WTC11 (cell line): ENCODE measurements around the gene GNAS-AS1. TPM values are rescaled to one million over a fixed set of nuclear protein-coding genes. Genes with fewer than 3 reads are reported as not detected.

ENCODE experiments used
- ATAC-seq: fragments of 200-7000 bp; cut with Tn5 transposase; 2 replicates; pipeline ENCODE4 v1.10.0; 2021; ENCODE audit warnings: mild to moderate bottlenecking, moderate library complexity
- CTCF ChIA-PET: fragments of 300-600 bp; sonication (Branson Sonifier 250); formaldehyde crosslinking; loops from one replicate; lab custom pipeline; 2021; ENCODE audit warnings: antibody characterized with exemption; lab: Charles Lee
- POLR2A ChIA-PET: fragments of 350-600 bp; sonication (Branson Sonifier 250); formaldehyde crosslinking; loops from one replicate; lab custom pipeline; 2021; ENCODE audit warnings: antibody characterized with exemption; lab: Charles Lee
- DNase-seq: peaks from one replicate; pipeline ENCODE4 v3.0.0; 2021; ENCODE audit warnings: low spot score
- H3K27ac Mint-ChIP-seq: 2 replicates; pipeline ENCODE4 v1.8.0; 2021; ENCODE audit warnings: mixed read lengths
- H3K27me3 Mint-ChIP-seq: 2 replicates; pipeline ENCODE4 v1.8.0; 2021; ENCODE audit warnings: low read depth, mild to moderate bottlenecking, moderate library complexity, mixed read lengths
- H3K36me3 Mint-ChIP-seq: 2 replicates; pipeline ENCODE4 v1.8.0; 2021; ENCODE audit warnings: mixed read lengths
- H3K4me1 Mint-ChIP-seq: 2 replicates; pipeline ENCODE4 v1.8.0; 2022; ENCODE audit warnings: mixed read lengths
- H3K4me3 Mint-ChIP-seq: 2 replicates; pipeline ENCODE4 v1.8.0; 2021; ENCODE audit warnings: mild to moderate bottlenecking, moderate library complexity, mixed read lengths
- H3K9me3 Mint-ChIP-seq: 2 replicates; pipeline ENCODE4 v1.8.0; 2021; ENCODE audit warnings: mixed read lengths
- AFF4 ChIP-seq: sonication (generic); formaldehyde crosslinking; IDR thresholded peaks from 2 replicates; pipeline ENCODE4 v1.8.1; 2023; ENCODE audit warnings: mild to moderate bottlenecking, missing genetic modification reagents, borderline replicate concordance
- ESRRA ChIP-seq: sonication (generic); formaldehyde crosslinking; IDR thresholded peaks from 2 replicates; pipeline ENCODE4 v1.8.1; 2022; ENCODE audit warnings: mild to moderate bottlenecking, missing genetic modification reagents, borderline replicate concordance
- FOXJ3 ChIP-seq: sonication (generic); formaldehyde crosslinking; IDR thresholded peaks from 2 replicates; pipeline ENCODE4 v1.9.0; 2021; ENCODE audit warnings: missing genetic modification reagents, mild to moderate bottlenecking, borderline replicate concordance
- FOXK1 ChIP-seq: sonication (generic); formaldehyde crosslinking; IDR thresholded peaks from 2 replicates; pipeline ENCODE4 v1.8.0; 2022; ENCODE audit warnings: mild to moderate bottlenecking, moderate library complexity, missing genetic modification reagents
- FOXP1 ChIP-seq: sonication (generic); formaldehyde crosslinking; IDR thresholded peaks from 2 replicates; pipeline ENCODE4 v1.8.0; 2022; ENCODE audit warnings: missing genetic modification reagents, mild to moderate bottlenecking, moderate library complexity, borderline replicate concordance
- FOXP4 ChIP-seq: sonication (generic); formaldehyde crosslinking; IDR thresholded peaks from 2 replicates; pipeline ENCODE4 v1.8.0; 2022; ENCODE audit warnings: mild to moderate bottlenecking, missing genetic modification reagents
- HMGA2 ChIP-seq: fragments of 250-450 bp; sonication (Bioruptor Pico); IDR thresholded peaks from 2 replicates; pipeline ENCODE4 v1.4.0; 2021; ENCODE audit warnings: mild to moderate bottlenecking, moderate library complexity
- MXD4 ChIP-seq: fragments of 250-450 bp; sonication (Bioruptor Pico); IDR thresholded peaks from 2 replicates; pipeline ENCODE4 v1.8.0; 2021; ENCODE audit warnings: mild to moderate bottlenecking, moderate library complexity, borderline replicate concordance
- NFATC4 ChIP-seq: fragments of 250-450 bp; sonication (Bioruptor Pico); IDR thresholded peaks from 2 replicates; pipeline ENCODE4 v1.9.0; 2021; ENCODE audit warnings: mild to moderate bottlenecking
- NFE2L1 ChIP-seq: sonication (generic); formaldehyde crosslinking; IDR thresholded peaks from 2 replicates; pipeline ENCODE4 v1.8.1; 2023; ENCODE audit warnings: missing genetic modification reagents
- RELA ChIP-seq: sonication (generic); formaldehyde crosslinking; IDR thresholded peaks from 2 replicates; pipeline ENCODE4 v1.8.1; 2022; ENCODE audit warnings: missing genetic modification reagents, mild to moderate bottlenecking, borderline replicate concordance
- TCF7 ChIP-seq: sonication (generic); formaldehyde crosslinking; IDR thresholded peaks from 2 replicates; pipeline ENCODE4 v1.8.0; 2022; ENCODE audit warnings: mild to moderate bottlenecking, low read depth, missing genetic modification reagents, moderate library complexity
- TEAD1 ChIP-seq: sonication (generic); formaldehyde crosslinking; IDR thresholded peaks from 2 replicates; pipeline ENCODE4 v1.8.0; 2022; ENCODE audit warnings: mild to moderate bottlenecking, missing genetic modification reagents
- USF2 ChIP-seq: sonication (generic); formaldehyde crosslinking; IDR thresholded peaks from 2 replicates; pipeline ENCODE4 v1.8.1; 2023; ENCODE audit warnings: mild to moderate bottlenecking, missing genetic modification reagents, moderate library complexity
- ZNF121 ChIP-seq: sonication (generic); formaldehyde crosslinking; IDR thresholded peaks from 2 replicates; pipeline ENCODE4 v1.8.0; 2023; ENCODE audit warnings: missing genetic modification reagents
- ZNF138 ChIP-seq: sonication (generic); formaldehyde crosslinking; conservative IDR thresholded peaks from 2 replicates; pipeline ENCODE4 v1.8.1; 2022; ENCODE audit warnings: mild to moderate bottlenecking, moderate library complexity, missing genetic modification reagents
- ZNF232 ChIP-seq: sonication (generic); formaldehyde crosslinking; IDR thresholded peaks from 2 replicates; pipeline ENCODE4 v1.8.0; 2022; ENCODE audit warnings: mild to moderate bottlenecking, missing genetic modification reagents
- ZNF532 ChIP-seq: fragments of 250-450 bp; sonication (Bioruptor Pico); IDR thresholded peaks from 2 replicates; pipeline ENCODE4 v1.9.0; 2021; ENCODE audit warnings: mild to moderate bottlenecking, borderline replicate concordance
- total RNA-seq: library from RNA; stranded (reverse); gene quantifications from 3 replicates; pipeline ENCODE4 v1.2.3, GENCODE V29; 2021
- TF ChIP-seq, protein P1 (sequence below): fragments of 250-450 bp; sonication (Bioruptor Pico); conservative IDR thresholded peaks from 2 replicates; pipeline ENCODE4 v1.9.0; 2021; ENCODE audit warnings: mild to moderate bottlenecking
- TF ChIP-seq, protein P2 (sequence below): fragments of 250-450 bp; sonication (Bioruptor Pico); IDR thresholded peaks from 2 replicates; pipeline ENCODE4 v1.8.0; 2021; ENCODE audit warnings: mild to moderate bottlenecking

Gene GNAS-AS1
- total RNA-seq, 1 experiment from 2014 or later: 12.2 TPM

DNA sequence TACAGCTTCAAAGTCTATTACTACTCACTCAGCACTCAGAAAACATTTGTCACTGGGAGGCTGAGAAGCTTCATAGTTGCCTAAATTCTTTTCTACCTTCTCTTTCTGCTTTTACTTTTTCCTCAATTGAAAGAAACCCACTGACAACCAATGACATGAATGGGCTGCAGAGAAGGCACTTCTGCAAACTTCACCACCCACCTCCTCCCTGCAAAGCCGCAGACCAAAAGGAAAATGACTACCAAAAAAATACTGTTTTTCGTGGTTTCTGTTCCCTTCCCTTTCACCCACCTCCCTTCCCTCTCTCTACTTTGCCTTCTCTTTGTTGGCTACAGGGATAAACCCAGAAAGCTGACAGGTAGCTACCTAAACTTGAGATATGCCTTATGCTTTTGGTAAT is 3.2 kb downstream of the GNAS-AS1 start (continued):
- TF ChIP-seq AFF4 (CRISPR knock-in tag) (no peak), ZNF121 (CRISPR knock-in tag) (no peak), RELA (CRISPR knock-in tag) (no peak), FOXJ3 (CRISPR knock-in tag) (no peak)

DNA sequence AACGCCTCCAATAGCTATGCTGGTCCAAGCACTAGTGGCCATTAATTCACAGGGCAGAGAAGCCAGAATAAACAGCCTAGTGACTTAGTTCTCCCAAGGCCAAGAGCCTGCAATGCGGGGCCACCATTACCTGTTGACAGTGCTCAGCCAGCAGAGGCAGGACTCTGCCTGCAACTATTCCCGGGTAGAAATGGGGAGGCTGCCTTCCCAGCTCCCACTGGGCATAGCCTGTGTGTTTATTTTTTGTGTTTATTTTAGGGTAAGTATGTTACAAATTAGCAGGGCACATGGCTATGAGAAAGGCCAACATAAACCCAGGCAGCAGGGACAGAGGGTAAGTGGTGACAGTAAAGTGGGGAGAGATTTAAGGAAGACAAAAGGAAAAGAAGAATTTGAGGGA is 5.0 kb downstream of the GNAS-AS1 start:
- Mint-ChIP-seq H3K36me3 (peaks cover 57% of the 10 kb centered on the region), H3K4me3 (peak overlapping the region; percentile 22)
- TF ChIP-seq TEAD1: no peak
- no peak for TF ChIP-seq NFATC4 (CRISPR knock-in tag)
- no peak for TF ChIP-seq ZNF232
- no peak for TF ChIP-seq FOXP1 (CRISPR knock-in tag)
- TF ChIP-seq, protein P1, sequence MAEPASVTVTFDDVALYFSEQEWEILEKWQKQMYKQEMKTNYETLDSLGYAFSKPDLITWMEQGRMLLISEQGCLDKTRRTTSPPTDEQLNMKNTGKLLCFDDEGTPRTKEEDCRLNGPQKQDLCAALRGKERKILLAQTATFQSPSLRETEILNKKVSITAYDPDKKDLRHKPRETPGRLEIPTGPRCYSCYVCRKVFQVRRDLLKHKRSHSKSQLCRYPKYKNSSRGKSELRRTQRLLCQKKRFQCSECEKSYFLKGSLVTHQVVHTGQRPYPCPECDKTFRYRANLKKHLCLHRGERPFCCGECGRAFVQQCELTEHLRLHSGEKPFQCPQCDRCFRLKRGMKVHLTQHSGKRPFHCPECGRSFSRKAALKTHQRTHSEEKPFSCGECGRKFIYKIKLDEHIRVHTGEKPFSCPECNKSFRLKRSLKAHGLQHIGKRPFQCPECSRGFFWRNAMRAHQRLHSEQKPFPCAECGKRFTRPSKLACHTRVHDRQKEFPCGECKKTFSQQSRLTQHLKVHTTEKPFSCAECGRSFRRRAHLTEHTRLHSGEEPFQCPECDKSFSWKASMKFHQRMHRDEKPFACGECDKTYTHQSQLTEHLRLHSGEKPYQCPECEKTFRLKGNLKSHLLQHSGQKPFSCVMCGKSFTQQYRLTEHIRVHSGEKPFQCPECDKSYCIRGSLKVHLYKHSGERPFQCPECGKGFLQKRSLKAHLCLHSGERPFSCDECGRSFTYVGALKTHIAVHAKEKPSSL (CRISPR knock-in tag): no peak
- no peak for TF ChIP-seq FOXK1 (CRISPR knock-in tag)
- TF ChIP-seq TCF7: no peak
- TF ChIP-seq ESRRA (CRISPR knock-in tag): no peak
- no peak for TF ChIP-seq NFE2L1 (CRISPR knock-in tag)
- TF ChIP-seq ZNF138: no peak
- TF ChIP-seq ZNF532 (CRISPR knock-in tag): no peak
- TF ChIP-seq, protein P2, sequence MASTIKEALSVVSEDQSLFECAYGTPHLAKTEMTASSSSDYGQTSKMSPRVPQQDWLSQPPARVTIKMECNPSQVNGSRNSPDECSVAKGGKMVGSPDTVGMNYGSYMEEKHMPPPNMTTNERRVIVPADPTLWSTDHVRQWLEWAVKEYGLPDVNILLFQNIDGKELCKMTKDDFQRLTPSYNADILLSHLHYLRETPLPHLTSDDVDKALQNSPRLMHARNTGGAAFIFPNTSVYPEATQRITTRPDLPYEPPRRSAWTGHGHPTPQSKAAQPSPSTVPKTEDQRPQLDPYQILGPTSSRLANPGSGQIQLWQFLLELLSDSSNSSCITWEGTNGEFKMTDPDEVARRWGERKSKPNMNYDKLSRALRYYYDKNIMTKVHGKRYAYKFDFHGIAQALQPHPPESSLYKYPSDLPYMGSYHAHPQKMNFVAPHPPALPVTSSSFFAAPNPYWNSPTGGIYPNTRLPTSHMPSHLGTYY: no peak
- TF ChIP-seq FOXP4: no peak
- no peak for TF ChIP-seq MXD4
- TF ChIP-seq HMGA2 (CRISPR knock-in tag): no peak
- TF ChIP-seq USF2 (CRISPR knock-in tag): no peak

More for the DNA sequence above, 5.0 kb downstream of the GNAS-AS1 start:
- ChIA-PET CTCF (interaction anchor here (0.6 to 2.4 kb wide), 7 partner anchors 24 to 195 kb away, joined by 3 to 16 read pairs (median 3); partner anchors contain the start of gene STX16), POLR2A (no interaction called here)
- Mint-ChIP-seq H3K27ac (peak overlapping the region; percentile 88), H3K9me3 (no peaks in the 10 kb centered on the region), H3K27me3 (peaks cover 6% of the 10 kb centered on the region), H3K4me1 (peaks cover 96% of the 10 kb centered on the region)
- ATAC-seq (no peak), DNase-seq (no peak)
